Fibroblast of skin of abdomen (primary cell): Measurements from ENCODE around the gene AP2S1.
A peak's percentile ranks its signal among the peaks of the same experiment; 100 is the strongest.
"Not testable (repeated sequence)": the region's sequence is repeated elsewhere in the genome, so short reads cannot be mapped to it uniquely, and the experiment has no call there.

Source experiments
- DNase-seq: peaks from one replicate; pipeline ENCODE4 v3.0.0-alpha.2; 2013

AP2S1 gene

DNA sequence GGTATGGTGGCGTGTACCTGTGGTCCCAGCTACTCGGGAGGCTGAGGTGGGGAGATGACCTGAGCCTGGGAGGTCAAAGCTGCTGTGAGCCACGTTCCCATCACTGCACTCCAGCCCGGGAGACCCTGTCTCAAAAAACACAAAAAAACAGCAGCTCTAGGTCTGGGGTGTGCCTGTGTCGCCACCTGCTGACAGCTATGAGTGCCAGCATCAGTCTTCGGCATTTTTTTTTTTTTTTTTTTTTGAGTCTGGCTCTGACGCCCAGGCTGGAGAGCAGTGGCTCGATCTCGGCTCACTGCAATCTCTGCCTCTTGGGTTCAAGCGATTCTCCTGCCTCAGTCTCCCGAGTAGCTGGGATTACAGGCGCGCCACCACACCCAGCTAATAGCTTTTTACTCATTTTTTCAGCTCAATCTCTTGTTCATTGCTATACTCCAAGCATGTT, 10.1 kb downstream of the AP2S1 start:
- peak; percentile 76 for DNase-seq

DNA sequence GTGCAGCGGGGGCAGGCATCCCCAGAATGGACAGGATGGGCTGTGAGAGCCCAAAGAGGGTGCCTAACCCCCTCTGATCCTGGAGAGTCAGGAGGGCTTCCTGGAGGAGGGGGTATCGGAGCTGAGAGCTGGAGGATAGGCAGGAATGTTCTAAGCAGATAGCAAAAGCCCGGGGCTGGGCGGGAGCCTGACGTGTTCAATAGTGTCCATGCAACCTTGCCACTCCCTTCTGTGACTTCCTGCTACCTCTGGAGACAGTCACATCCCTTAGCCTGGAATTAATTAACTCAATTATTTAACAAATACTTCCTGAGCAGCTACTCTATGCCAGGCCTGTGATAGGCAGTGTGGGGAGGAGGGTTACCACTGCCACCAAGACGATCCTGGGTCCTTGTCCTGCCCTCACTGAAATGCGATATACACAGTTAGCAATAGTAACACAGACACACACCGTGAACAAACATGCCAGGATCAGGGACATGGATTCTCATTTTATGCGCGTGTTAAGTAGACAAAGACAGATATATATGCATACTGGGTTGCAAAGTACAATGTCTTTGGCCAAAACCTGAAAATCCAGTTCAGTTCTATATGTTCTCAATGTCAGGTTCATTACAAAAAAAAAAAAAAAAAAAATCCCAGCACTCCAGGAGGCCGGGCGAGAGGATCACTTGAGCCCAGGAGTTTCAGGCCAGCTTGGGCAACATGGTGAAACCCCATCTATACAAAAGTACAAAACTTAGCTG, 10.7 kb downstream of the AP2S1 start:
- DNase-seq, result no peak

DNA sequence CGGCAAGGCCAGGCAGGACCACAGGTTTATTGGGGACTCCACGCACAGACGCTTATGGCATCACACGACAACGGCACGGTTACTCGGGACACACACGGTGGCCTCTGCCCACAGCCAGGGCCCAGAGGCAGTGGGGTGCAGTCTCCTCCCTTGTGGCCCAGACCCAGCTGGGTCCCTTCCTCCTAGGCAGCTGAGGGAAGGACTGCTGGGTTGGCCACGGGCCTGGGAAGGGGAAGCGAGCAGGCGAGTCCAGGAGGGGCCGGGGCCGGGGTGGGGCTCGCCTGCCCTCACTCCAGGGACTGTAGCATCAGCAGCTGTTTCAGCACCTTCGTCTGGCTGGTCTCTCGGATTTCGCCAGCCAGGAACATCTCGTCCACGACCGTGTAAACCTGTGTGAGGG, 12.5 kb downstream of the AP2S1 start:
- DNase-seq, result no peak

DNA sequence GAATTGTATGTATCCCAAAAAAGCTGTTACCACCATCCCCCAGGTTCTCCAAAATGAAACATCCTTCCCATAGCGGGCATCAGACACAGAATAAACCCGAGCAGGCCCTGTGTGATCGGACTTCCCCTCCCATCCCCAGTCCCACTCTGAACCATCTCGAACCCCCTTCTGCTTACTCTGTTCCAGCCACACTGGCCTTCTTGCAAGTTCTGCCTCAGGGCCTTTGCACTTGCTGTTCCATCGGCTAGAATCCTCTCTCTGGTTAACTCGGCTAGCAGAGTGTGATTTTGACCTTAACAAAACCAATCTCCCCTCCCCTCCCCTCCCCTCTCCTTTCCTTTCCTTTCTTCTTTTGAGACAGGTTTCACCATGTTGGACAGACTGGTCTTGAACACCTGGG, 15.7 kb downstream of the AP2S1 start:
- no peak for DNase-seq

DNA sequence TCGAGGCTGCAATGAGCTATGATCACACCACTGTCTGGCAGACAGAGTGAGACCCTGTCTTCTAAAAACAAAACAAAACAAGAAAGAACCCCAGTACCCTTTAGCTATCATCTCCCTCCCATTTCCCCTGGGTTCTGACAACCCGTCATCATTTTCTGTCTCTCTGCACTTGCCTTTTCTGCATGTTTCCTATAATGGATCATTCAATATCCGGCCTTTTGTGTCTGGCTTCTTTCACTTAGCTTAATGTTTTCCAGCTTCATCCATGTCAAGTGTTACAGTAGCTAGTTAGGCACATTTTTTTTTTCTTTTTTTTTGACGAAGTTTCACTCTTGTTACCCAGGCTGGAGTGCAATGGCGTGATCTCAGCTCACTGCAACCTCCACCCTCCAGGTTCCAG, 16.5 kb downstream of the AP2S1 start:
- no peak for DNase-seq

DNA sequence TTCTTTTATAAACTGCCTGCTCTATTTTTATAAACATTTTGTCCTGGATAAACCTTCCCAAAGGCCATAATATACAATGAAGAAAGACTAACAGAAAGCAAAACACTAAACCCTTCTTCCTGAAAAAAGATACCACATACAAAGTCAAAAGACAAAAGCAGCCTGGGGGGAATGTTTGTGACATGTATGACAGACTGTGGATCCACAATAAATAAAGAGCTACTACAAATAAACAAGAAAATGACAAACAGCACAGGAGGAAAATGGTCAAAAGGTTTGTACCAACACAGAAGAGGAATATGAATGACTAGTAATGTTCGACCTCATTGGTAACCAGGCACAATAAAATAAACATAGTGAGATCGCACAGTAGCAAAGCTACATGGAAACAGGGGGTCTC, 19.8 kb downstream of the AP2S1 start:
- no peak for DNase-seq

DNA sequence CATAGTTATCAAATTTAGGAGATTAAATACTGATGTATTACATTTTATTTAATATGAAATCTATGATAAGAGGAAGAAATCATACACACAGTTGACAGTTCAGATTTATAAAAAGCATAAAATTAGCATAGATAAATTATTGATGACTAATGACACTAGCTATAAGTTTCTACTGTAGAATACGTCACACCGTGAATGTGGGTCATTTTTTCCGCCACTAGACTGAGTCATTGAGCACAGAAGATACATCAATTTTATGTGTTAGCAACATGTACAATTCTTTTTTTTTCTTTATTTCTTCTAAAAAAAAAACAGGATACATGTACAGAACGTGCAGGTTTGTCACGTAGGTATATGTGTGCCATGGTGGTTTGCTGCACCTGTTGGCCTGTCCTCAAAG, 22.2 kb downstream of the AP2S1 start:
- peak; percentile 77 for DNase-seq

DNA sequence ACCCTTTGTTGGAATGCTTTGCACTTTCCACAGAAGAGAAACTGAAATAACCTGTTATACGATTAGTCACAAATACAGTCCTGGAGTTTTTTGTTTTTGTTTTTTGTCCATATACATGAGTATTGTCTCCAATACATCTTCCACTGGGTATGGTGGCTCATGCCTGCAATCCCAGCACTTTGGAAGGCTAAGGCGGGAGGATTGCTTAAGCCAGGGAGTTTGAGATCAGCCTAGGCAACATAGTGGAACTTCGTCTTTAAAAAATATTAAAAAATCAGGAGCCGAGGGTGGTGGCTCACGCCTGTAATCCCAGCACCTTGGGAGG, 25.0 kb downstream of the AP2S1 start:
- DNase-seq, result no peak

DNA sequence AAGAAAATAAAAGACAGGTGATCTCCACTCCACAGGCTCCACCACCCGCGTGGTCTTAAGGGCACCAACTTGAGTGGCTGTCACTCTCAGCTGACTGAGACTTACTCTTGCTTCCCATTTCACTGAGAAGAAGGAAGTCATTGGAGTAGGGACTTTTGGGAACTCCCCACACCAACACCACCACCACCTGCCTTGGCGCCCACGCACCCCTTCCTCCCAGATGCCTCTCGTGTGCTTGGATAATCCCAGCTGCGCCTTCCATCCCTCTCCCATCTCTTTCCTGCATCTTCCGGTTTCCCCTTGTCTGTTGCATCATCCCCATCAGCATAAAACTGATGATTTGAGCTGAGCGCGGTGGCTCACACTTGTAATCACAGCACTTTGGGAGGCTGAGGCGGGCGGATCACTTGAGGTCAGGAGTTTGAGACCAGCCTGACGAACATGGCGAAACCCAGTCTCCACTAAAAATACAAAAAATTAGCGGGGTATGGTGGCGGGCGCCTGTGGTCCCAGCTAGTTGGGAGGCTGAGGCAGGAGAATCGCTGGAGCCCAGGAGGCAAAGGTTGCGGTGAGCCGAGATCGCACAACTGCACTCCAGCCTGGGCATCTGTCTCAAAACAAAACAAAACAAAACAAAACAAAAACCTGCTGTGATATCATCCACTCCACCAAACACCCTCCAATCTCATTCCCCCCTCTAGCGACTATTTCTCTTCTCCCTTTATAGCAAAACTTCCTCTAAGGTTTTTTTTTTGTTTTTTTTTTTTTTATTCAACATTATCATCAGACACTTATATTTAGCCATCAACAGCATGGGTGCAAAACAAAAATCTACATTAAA, 25.5 kb downstream of the AP2S1 start:
- no peak for DNase-seq

DNA sequence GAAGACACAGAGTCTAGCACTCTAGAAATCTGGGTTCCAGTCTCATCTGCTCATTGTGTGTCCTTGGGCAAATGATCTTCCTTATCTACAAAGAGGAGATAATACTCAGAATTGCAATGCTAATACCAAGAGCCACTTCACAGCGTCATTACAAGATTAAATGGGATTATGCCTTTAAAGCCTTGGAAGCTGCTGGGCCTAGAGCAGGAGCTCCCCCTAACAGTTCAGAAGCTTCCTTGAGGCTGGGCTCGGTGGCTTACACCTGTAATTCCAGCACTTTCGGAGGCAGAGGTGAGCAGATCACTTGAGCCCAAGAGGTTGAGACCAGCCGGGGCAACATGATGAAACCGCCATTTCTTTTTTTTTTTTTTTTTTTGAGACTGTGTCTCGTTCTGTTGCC, 27.6 kb downstream of the AP2S1 start:
- DNase-seq, result no peak

DNA sequence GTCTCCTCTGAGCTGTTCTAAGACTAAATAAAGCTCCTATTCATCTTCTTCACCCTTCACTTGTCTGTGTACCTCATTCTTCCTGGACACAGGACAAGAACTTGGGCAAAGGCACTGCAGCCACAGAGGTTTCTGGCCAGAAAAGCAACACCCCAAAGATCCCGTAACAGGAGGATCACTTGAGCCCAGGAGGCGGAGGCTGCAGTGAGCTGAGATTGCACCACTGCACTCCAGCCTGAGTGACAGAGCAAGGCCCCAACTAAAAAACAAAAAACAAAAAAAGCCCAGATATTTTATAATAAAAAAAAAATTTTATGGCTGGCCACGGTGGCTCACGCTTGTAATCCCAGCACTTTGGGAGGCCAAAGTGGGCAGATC, 28.2 kb downstream of the AP2S1 start:
- not testable (repeated sequence) for DNase-seq

DNA sequence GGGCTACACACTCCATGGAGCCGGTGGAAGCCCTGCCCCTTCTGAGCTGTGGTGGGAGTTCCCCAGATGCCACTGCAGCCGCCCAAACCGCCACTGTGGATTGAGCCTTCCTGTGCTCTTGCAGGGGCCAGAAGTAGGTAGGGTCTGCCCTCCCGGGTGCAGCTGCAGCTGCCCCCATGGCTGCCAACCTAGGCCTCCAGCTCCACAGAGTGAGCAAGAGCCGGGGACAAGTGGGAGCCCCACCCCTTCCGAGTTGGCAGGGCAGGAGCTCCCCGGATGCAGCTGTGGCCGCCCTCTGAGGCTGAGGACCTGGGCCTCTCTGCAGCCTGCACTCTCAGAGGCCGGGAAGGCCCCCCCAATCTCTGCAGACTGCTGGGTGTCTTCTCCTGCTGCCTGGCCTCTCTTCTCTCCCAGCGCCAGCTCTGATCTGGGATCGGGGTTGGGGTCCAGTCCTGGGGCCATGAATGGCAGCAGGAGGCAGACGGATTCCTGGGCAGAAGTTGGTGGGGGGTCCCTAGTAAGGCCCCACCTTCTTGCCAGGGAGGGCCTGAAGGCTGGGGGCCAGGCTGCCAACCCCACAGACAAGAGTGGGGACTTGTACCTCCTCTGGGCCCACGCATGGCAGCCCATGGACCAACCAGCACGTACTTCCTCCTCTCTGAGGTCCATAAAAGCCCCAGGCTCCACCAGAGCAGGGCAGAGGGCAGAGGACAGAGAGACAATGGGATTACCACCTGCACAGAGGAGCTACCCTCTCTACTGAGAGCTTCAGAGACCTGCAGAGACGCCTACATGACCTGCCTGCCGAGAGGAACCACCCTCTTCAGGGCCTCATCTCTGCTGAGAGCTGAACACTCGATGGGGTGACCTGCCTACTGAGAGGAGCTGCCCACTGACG, 28.9 kb downstream of the AP2S1 start:
- DNase-seq, result no peak

DNA sequence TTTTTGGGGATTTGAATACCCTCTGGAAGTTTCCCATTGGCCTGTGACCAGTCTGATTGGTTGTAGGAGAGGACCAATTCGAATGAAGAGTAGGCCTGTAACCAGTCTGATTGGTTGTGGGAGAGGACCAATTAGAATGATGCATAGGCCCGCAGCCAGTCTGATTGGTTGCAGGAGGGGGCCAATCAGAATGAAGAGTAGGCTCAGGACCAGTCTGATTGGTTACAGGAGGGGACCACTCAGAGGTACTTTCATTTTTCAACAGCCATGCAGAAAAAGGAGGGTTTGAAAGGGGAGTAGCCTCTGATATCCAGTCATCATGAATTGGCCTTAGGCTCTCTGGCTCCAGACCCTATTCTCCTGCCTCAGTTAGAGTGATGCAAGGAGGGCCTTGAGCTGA, 31.8 kb downstream of the AP2S1 start:
- DNase-seq, result peak; percentile 28

DNA sequence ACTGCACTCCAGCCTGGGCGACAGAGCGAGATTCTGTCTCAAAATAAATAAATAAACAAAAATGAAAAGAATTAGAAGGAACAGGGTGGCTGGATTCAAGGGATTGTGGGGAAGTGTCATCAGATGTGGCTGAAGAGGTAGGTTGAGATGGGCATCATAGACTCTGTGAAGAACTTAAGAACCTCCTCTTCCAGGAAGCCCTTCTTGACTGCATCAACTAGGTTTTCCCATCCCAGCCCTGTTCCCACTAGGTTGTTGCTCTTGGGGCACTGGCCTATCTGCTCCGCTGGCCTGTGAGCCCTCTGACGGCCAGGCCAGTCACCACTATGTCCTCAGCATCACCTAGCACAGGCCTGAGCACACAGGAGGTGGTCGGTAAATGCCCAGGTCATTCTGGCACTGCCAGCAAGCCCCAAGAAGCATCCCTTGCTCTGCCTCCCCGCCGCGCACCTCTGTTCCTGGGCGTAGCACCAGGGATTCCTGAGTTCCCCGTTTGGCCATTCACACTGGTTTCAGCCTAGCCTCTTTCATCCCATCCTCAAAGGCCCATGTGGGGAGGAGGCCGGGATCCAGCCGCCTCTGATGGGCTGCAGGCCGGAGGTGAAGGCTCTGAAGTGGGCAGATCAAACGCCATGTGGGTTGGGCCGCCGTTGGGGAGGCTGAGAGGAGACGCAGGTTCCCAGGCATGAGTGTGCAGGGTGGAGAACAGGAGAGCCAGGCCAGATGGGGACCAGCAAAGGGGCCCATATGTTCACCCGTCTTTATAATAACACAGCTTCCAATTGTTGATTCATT, 34.6 kb downstream of the AP2S1 start:
- DNase-seq, result no peak

DNA sequence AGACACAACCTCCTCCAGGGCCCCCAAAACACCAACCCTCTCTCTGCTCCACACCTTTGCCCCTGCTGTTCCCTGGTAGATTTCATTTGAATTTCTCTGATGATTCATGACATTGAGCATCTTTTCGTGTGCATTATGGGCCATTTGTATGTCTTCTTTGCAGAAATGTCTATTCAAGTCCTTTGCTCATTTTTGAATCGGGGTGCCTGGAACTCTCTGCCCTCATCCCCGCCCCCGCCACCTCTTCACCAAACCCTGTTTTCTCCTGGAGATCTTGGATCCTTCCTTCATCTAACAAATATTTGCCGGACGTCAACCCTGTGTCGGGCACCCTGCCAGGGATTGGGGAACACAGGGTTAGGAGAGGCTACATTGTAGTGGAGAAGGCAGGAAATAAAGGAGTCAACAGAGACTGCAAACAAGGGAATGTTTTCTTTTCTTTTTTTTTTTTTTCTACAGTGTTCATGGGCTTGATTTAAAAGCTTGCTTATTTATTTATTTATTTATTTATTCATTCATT, 36.7 kb downstream of the AP2S1 start:
- DNase-seq, result peak; percentile 42

DNA sequence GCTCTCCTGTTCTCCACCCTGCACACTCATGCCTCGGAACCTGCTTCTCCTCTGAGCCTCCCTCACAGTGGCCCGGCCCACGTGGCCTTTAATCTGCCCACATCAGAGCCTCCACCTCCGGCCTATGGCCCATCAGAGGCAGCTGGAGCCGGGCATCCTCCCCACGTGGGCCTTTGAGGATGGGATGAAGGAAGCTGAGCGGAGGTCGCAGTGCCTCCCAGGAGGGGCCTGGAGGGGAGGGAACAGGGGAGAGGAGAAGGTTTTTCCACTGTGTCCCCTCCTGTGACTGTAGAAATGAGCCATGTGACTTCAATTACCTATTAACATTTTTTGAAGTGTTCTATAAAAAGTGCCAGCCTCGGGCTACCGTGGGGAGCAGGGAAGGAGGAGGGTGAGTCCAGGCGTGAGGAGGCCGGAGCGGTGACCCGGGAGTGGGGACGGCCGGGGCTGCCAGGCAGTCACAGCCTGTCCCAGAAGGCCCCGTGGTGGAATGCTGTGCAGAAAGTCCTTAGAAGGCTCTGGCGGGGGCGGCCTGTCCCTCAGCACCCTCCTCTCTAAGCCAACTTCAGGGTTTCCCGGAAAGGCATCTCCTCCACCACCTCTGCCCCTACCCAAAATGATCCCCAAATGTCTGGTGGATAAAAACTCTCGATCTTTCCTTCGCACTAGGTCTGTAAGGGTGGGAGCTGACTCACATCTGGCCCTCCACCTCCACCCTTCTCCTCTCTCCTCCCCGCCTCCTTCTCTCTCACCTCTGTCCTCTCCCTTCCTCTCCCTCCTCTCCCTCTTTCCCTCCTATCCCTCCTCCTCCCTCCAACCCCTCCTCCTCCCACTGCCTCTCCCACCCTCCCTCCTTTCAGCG, 37.4 kb downstream of the AP2S1 start:
- no peak for DNase-seq

DNA sequence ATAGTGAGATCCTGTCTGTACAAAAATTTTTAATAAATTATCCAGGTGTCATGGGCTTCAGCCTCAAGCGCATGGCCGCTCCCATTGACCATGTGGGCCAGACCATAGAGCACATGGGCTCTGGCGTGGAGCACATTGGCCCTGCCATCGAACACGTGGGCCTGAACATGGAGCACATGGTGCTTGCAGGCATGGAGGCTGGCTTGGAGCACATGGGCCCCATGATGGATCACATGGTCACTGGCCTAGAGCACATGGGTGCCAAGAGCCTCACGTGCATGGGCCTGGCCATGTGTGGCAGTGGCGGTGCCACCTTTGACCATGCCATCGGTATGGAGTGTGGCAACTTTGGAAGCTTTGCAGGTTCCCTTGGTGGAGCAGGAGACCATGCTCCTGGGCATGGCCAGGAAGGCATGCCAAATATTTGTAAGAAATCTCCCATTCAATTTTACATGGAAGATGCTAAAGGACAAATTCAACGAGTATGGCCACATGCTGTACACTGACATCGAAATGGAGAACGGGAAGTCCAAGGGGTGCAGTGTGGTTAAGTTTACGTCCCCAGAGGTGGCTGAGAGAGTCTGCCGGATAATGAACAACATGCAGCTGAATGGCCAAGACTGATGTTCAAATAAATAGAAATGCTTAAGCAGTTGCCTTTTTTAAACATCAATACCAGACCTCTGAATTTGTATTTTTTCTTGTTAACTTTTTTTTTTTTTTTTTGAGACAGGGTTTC, 40.9 kb downstream of the AP2S1 start:
- no peak for DNase-seq

DNA sequence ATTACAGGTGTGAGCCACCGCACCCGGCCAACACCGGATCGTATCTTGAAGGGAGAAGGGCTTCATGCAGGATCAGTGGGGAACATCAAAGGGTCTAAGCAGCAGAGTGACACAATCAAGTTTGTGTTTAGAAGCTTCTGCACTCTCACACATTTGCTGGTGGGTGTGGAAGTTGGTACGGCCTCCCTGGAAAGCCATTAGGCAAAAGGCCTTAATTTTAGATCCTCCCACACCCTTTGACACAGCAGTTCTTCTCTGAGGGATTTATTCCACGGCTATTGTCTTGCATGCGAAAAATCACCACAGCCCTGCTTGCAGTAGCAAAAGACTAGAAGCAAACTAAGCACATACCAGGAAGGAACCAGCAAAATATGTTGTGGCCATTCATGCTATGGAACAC, 44.0 kb downstream of the AP2S1 start:
- DNase-seq, result no peak

DNA sequence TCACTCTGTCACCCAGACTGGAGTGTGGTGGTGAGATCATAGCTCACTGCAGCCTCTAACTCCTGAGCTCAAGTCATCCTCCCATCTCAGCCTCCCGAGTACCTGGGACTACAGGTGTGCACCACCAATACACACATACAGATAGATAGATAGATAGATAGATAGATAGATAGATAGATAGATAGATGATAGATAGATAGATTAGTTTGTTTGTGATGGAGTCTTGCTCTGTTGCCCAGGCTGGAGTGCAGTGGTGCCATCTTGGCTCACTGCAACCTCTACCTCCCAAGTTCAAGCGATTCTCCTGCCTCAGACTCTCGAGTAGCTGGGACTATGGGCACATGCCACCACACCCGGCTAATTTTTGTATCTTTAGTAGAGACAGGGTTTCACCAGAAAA, 46.2 kb downstream of the AP2S1 start:
- not testable (repeated sequence) for DNase-seq

DNA sequence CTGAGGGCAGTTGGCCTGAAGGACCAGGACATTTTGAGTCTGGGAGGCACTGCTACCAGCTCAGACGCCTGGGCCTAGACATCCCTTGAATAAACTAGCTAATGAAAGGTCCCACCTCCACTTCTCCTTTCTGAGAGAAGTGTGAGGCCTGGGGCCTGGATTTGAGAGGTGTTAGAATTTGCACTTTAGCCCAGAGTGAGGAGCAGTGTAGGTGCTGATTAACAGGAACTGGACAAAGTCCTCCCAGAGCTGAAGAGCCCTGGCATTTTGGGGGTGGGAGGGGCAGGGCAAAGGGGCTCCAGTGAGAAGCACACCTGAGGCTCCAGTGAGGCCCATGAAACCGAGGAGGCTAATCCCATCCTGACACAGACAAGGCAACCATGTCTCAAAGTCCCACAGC, 47.1 kb downstream of the AP2S1 start:
- DNase-seq, result no peak
